AG04449 (cell line): ENCODE data around the gene WWC1.

Source experiments
- CTCF ChIA-PET: fragments of 350-600 bp; formaldehyde crosslinking; extraction: SDS; loops from one replicate; lab custom pipeline; 2021; ENCODE audit warnings: antibody characterized with exemption; lab: Yijun Ruan, JAX
- POLR2A ChIA-PET: fragments of 400-600, 350-600 bp; formaldehyde crosslinking; extraction: SDS; loops from one replicate; lab custom pipeline; 2020; ENCODE audit warnings: antibody characterized with exemption, inconsistent platforms; lab: Yijun Ruan, JAX
- DNase-seq: peaks from one replicate; pipeline ENCODE4 v3.0.0-alpha.2; 2010; ENCODE audit warnings: low read depth, low spot score
- H3K4me3 ChIP-seq: 2 replicates; pipeline ENCODE4 v1.5.1; 2011; ENCODE audit warnings: low read depth, mild to moderate bottlenecking, control low read depth, low read length
- TF ChIP-seq, protein P1 (sequence below): IDR thresholded peaks from one replicate; pipeline ENCODE4 v1.5.1; 2011; ENCODE audit warnings: mild to moderate bottlenecking, moderate library complexity, low read length, control low read depth, inconsistent platforms; ENCODE audit not compliant: insufficient read depth; ENCODE audit errors: missing control alignments

Gene WWC1

DNA sequence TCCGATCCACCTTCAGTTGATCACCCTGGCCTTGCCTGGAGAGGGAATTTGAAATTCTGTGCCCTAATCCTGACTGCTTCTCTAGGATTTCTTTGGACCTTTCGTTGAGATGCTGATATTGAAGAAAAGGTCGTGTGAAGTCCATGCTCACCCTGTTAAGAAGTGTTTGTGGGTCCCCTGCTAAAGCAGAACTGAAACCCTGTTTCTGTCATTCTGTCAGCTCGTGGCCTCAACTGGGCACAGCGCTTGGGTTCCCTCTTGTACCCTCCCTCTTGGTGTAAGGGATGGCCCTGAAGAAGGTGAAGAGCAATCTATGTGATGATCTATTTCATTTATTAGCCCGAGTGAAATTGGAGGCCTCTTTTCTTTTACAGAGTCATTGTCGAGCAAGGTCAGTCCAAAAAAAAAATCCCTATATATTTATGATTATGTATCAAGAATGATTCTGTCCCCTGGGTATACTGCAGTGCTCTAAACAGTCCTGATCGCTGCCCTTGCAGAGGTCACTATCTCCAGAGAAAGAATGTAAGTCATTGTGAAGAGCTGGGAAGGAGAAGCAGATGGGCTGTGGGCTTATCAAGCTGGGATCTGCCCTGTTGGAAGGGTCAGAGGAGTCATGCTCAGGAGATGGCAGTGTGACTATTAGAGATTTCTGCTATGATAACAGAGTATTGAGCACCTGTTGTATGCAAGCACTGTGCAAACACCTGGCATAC, 56.1 kb downstream of the WWC1 start:
- CTCF ChIA-PET, result interaction anchor here (1.1 to 1.7 kb wide), 3 partner anchors 13 to 51 kb away, joined by 4 read pairs; no protein-coding TSS in a partner anchor
- POLR2A ChIA-PET, result no interaction called here
- no peak overlapping the region for H3K4me3 ChIP-seq
- TF ChIP-seq, protein P1, sequence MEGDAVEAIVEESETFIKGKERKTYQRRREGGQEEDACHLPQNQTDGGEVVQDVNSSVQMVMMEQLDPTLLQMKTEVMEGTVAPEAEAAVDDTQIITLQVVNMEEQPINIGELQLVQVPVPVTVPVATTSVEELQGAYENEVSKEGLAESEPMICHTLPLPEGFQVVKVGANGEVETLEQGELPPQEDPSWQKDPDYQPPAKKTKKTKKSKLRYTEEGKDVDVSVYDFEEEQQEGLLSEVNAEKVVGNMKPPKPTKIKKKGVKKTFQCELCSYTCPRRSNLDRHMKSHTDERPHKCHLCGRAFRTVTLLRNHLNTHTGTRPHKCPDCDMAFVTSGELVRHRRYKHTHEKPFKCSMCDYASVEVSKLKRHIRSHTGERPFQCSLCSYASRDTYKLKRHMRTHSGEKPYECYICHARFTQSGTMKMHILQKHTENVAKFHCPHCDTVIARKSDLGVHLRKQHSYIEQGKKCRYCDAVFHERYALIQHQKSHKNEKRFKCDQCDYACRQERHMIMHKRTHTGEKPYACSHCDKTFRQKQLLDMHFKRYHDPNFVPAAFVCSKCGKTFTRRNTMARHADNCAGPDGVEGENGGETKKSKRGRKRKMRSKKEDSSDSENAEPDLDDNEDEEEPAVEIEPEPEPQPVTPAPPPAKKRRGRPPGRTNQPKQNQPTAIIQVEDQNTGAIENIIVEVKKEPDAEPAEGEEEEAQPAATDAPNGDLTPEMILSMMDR, result no peak
- DNase-seq, result no peak

DNA sequence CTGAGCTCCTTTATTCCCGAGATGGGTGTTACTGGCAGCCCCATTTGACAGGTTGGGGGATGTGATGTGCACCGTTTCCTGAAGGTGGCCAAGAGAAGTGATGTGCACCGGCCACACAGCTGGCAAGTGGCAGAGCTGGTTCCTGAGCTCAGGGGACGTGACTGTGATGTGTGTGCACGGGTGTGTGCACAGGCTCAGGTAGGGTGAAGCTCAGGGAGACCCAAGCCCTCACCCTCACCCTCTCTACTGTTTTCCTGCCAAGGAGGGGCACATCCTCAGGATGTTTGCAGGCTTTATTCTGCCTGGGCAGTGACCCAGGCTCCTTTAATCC, 56.6 kb downstream of the WWC1 start:
- ChIA-PET CTCF (interaction anchor here (1.1 to 1.7 kb wide), 3 partner anchors 13 to 52 kb away, joined by 4 read pairs; no protein-coding TSS in a partner anchor), POLR2A (no interaction called here)
- TF ChIP-seq, protein P1, result no peak
- no peak for DNase-seq
- no peak overlapping the region for H3K4me3 ChIP-seq

DNA sequence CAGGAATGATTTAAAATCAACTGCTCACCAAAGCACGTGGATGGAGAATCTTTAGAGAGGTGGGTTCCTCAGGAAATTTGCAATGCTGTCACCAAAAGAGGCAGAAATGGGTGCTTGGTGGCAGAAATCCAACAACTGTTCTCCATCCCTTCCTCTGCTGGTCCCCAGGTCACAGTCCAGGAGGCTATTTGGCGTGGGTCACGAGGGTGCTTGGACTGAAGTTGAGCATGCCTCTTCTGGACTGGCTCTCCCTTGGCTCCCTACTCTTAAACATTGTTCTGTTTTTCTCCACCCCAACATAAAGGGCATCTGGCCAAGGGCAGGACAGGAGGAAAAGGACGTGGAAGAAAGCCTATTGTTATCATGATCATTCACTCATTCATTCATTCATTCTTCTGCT, 58.9 kb downstream of the WWC1 start:
- TF ChIP-seq, protein P1, result no peak
- ChIA-PET POLR2A (no interaction called here), CTCF (interaction anchor here (0.8 kb wide), 1 partner anchor 23 kb away, joined by 4 read pairs; no protein-coding TSS in a partner anchor)
- DNase-seq, result no peak
- no peak overlapping the region for H3K4me3 ChIP-seq

DNA sequence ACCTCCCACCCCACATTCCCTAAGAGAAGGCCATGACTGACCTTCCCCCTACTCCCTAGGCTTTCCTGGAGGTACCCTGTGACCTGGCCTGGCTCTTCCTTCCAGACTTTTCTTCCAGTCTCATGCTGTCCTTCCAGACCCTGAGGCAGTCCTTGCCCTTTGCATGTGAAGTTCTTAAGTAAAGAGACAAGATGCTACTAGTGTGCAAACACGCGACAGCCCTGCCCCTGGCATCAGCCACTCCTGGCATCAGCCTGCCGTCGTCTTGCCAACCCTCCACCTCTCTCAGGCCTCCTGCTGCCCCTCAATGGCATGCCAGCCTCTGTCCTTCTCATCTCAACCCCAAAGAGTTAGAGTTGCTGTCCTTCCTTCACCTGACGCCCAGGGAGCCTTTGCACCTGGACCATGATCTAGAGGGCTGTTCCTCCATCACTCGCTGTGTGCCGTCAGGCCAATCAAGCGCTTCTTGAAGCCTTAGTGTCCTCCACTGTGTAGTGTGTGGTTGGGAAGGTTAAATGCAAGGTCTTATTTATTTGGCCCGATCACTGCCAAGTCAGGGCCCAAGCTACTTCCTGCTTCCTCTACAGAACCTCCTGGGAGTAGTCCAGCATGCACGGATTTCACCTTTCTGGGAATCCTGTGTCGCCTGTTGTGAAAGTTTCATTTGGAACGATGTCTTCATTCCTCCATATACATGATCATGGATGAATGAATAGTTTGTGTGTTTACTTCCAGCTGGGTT, 61.9 kb downstream of the WWC1 start:
- TF ChIP-seq, protein P1, result no peak
- no peak for DNase-seq
- CTCF ChIA-PET, result no interaction called here
- POLR2A ChIA-PET, result no interaction called here
- no peak overlapping the region for H3K4me3 ChIP-seq

DNA sequence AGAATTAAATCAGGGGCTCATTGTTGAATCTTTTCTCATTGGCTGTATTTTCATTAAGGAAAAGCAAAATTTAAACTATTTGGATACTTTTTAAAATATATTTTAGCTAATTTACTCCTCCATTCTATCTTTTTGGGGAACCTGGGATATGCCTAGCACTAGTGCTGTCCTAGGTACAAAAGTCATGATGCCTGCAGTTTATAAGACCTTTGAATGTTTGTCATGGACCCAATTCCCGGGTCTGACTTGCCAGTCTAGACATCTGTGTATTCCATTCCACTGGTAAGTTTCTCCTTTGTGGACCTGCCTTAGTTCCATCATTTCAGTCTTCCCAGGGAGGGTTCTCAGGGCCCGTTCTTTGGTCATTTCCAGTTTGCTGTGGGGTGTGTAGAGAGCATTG, 63.0 kb downstream of the WWC1 start:
- TF ChIP-seq, protein P1, result no peak
- DNase-seq, result no peak
- ChIA-PET CTCF (no interaction called here), POLR2A (no interaction called here)
- no peak overlapping the region for H3K4me3 ChIP-seq

DNA sequence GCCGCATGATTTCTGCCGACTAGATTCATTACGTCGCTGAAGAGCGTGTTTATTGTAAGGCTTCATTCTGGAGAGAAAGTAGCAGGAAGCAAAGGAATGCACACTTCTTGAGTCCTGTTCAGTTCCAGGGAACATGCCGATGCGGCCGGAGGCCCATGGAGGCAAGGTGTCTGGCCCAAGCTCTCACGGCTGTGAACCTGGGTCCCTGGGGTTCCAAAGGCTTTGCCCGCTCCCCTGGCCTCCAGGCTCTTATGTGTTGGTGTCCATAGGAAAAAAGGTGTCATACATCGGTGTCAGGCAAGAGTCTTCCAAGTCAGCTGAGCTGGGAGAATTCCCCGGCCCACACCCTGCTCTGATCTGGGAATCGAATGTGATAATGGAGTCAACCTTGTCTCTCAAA, 64.7 kb downstream of the WWC1 start:
- ChIA-PET CTCF (no interaction called here), POLR2A (no interaction called here)
- TF ChIP-seq, protein P1, result no peak
- no peak for DNase-seq
- no peak overlapping the region for H3K4me3 ChIP-seq
